ENCODE measurements around the gene NUBP1.

- TF ChIP-seq, protein P1, sequence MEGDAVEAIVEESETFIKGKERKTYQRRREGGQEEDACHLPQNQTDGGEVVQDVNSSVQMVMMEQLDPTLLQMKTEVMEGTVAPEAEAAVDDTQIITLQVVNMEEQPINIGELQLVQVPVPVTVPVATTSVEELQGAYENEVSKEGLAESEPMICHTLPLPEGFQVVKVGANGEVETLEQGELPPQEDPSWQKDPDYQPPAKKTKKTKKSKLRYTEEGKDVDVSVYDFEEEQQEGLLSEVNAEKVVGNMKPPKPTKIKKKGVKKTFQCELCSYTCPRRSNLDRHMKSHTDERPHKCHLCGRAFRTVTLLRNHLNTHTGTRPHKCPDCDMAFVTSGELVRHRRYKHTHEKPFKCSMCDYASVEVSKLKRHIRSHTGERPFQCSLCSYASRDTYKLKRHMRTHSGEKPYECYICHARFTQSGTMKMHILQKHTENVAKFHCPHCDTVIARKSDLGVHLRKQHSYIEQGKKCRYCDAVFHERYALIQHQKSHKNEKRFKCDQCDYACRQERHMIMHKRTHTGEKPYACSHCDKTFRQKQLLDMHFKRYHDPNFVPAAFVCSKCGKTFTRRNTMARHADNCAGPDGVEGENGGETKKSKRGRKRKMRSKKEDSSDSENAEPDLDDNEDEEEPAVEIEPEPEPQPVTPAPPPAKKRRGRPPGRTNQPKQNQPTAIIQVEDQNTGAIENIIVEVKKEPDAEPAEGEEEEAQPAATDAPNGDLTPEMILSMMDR (IDR thresholded peaks at IDR 0.05), result no peak
- TF ChIP-seq POLR2AphosphoS5 (IDR thresholded peaks at IDR 0.05), result no peak
- no peak for TF ChIP-seq POLR2A (IDR thresholded peaks at IDR 0.05; ENCODE audit: low read depth)
Measured at GRCh38 chr16:10787304-10787703, 43.7 kb downstream of the NUBP1 start.
